GM23338 (cell line): ENCODE results near the gene SMIM12. TPM values are rescaled to one million over a fixed set of nuclear protein-coding genes. Genes with fewer than 3 reads are reported as not detected.

Experiments used
- ATAC-seq: fragments of 200-7000 bp; cut with Tn5 transposase; 3 replicates; pipeline ENCODE4 v1.9.1; 2020
- DNase-seq: peaks from one replicate; pipeline ENCODE4 v3.0.0-alpha.2; 2015; ENCODE audit warnings: low spot score
- H2AFZ ChIP-seq: fragments of 200-600 bp; sonication (generic); 2 replicates; pipeline ENCODE4 v1.8.0; 2016; ENCODE audit warnings: antibody characterized with exemption, mild to moderate bottlenecking, moderate library complexity
- H3F3A ChIP-seq: fragments of 200-600 bp; sonication (generic); replicated peaks from 2 replicates; pipeline ENCODE4 v1.8.0; 2017; ENCODE audit warnings: antibody characterized with exemption, mixed run types, low read depth
- H3K27ac ChIP-seq: fragments of 200-600 bp; sonication (generic); 2 replicates; pipeline ENCODE4 v1.6.1; 2016; ENCODE audit warnings: low read depth
- H3K27me3 ChIP-seq: fragments of 200-600 bp; sonication (generic); 2 replicates; pipeline ENCODE4 v1.8.0; 2016; ENCODE audit warnings: mild to moderate bottlenecking, mixed run types, moderate library complexity; ENCODE audit not compliant: insufficient read depth
- H3K36me3 ChIP-seq: fragments of 200-600 bp; sonication (generic); 2 replicates; pipeline ENCODE4 v1.8.0; 2016; ENCODE audit warnings: mild to moderate bottlenecking; ENCODE audit not compliant: insufficient read depth
- H3K4me1 ChIP-seq: fragments of 200-600 bp; sonication (generic); 2 replicates; pipeline ENCODE4 v1.8.0; 2016; ENCODE audit warnings: mild to moderate bottlenecking, moderate library complexity; ENCODE audit not compliant: insufficient read depth
- H3K4me2 ChIP-seq: fragments of 200-600 bp; sonication (generic); 2 replicates; pipeline ENCODE4 v1.7.1; 2017; ENCODE audit warnings: mixed run types
- H3K4me3 ChIP-seq: fragments of 200-600 bp; sonication (generic); 2 replicates; pipeline ENCODE4 v1.6.1; 2016; ENCODE audit warnings: mixed run types
- H3K79me2 ChIP-seq: fragments of 200-600 bp; sonication (generic); replicated peaks from 2 replicates; pipeline ENCODE4 v1.8.0; 2017; ENCODE audit warnings: mild to moderate bottlenecking; ENCODE audit not compliant: insufficient read depth
- H3K9me2 ChIP-seq: fragments of 200-600 bp; sonication (generic); 2 replicates; pipeline ENCODE4 v1.8.0; 2017; ENCODE audit not compliant: insufficient read depth
- H4K20me1 ChIP-seq: fragments of 200-600 bp; sonication (generic); replicated peaks from 2 replicates; pipeline ENCODE4 v1.8.0; 2017; ENCODE audit warnings: mild to moderate bottlenecking; ENCODE audit not compliant: insufficient read depth
- H3K27ac Mint-ChIP-seq: 2 replicates; pipeline ENCODE4 v1.8.0; 2020; ENCODE audit warnings: inconsistent platforms, mild to moderate bottlenecking, moderate library complexity, mixed read lengths
- H3K27me3 Mint-ChIP-seq: 3 replicates; pipeline ENCODE4 v1.8.0; 2022; ENCODE audit warnings: low read depth, mild to moderate bottlenecking, moderate library complexity, mixed read lengths, inconsistent platforms; ENCODE audit not compliant: insufficient read depth, poor library complexity
- H3K36me3 Mint-ChIP-seq: 3 replicates; pipeline ENCODE4 v1.8.0; 2021; ENCODE audit warnings: low read depth, mild to moderate bottlenecking, inconsistent platforms, moderate library complexity, mixed read lengths
- H3K4me1 Mint-ChIP-seq: 3 replicates; pipeline ENCODE4 v1.8.0; 2020; ENCODE audit warnings: mild to moderate bottlenecking, inconsistent platforms, mixed read lengths
- H3K4me3 Mint-ChIP-seq: 3 replicates; pipeline ENCODE4 v1.8.0; 2021; ENCODE audit warnings: moderate library complexity, mild to moderate bottlenecking, inconsistent platforms, mixed read lengths
- H3K9me3 Mint-ChIP-seq: 3 replicates; pipeline ENCODE4 v1.8.0; 2020; ENCODE audit warnings: moderate library complexity, mild to moderate bottlenecking, inconsistent platforms, mixed read lengths
- CREB1 ChIP-seq: fragments of 250-450 bp; sonication (Bioruptor Pico); IDR thresholded peaks from 2 replicates; pipeline ENCODE4 v1.5.0; 2020; ENCODE audit warnings: low read depth, mild to moderate bottlenecking, moderate library complexity
- ETS1 ChIP-seq: IDR thresholded peaks from 2 replicates; pipeline ENCODE4 v1.6.1; 2016; ENCODE audit warnings: antibody characterized with exemption
- EZH2phosphoT487 ChIP-seq: fragments of 200-600 bp; sonication (generic); IDR thresholded peaks from one replicate; pipeline ENCODE4 v1.8.1; 2018; ENCODE audit warnings: antibody characterized with exemption; ENCODE audit not compliant: unreplicated experiment
- JUNB ChIP-seq: IDR thresholded peaks from one replicate; pipeline ENCODE4 v1.6.1; 2016; ENCODE audit warnings: antibody characterized with exemption; ENCODE audit not compliant: unreplicated experiment
- POLR2AphosphoS5 ChIP-seq: IDR thresholded peaks from 2 replicates; pipeline ENCODE4 v1.6.1; 2016; ENCODE audit warnings: antibody characterized with exemption, low read depth
- STAT1 ChIP-seq: IDR thresholded peaks from one replicate; pipeline ENCODE4 v1.6.1; 2016; ENCODE audit warnings: antibody characterized with exemption; ENCODE audit not compliant: unreplicated experiment
- ZNF114 ChIP-seq: fragments of 250-450 bp; sonication (Bioruptor Pico); IDR thresholded peaks from 2 replicates; pipeline ENCODE4 v1.5.0; 2020; ENCODE audit warnings: mild to moderate bottlenecking, moderate library complexity
- ZNF331 ChIP-seq: fragments of 250-450 bp; sonication (Bioruptor Pico); IDR thresholded peaks from 2 replicates; pipeline ENCODE4 v1.5.0; 2020; ENCODE audit warnings: low read depth, mild to moderate bottlenecking, moderate library complexity
- ZNF462 ChIP-seq: fragments of 250-450 bp; sonication (Bioruptor Pico); IDR thresholded peaks from 2 replicates; pipeline ENCODE4 v1.5.0; 2020; ENCODE audit warnings: mild to moderate bottlenecking, moderate library complexity
- polyA plus RNA-seq: library from polyadenylated mRNA; unstranded; fragments of >200 nt; fragmentation: Nextera tagmentation; extraction: Ambion mirVana; gene quantifications from 2 replicates; pipeline ENCODE4 v1.2.1, GENCODE V29; 2016
- total RNA-seq: library from RNA; depleted of rRNA; stranded (reverse); fragments of >200 nt; shearing (Covaris generic); gene quantifications from 2 replicates; pipeline ENCODE4 v1.2.3, GENCODE V29; 2014

Gene SMIM12
- total and polyA plus RNA-seq, 2 experiments from 2014 or later: 22.7 to 25.3 TPM

DNA sequence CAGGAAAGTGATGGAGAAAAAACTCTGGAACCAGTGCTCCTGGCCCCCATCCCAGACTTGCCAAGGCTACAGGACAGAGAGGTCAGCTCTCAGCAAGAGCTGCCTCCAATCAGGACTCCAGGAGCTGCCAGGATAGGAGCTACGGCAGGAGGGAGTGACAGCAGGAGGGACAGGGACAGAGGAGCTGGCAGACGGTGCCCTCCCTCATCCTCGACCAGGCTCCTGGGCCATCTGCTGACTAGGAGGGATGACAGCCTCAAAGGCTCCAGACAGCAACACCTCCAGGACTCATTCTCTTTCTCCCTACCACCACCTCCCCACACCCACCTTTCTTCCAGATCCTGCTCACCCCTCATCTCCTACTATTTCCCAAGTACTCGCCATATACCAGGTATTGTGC is 47.2 kb upstream of the SMIM12 start (continued):
- TF ChIP-seq ZNF462 (no peak), STAT1 (no peak), CREB1 (CRISPR knock-in tag) (no peak), ZNF331 (CRISPR knock-in tag) (no peak), ZNF114 (CRISPR knock-in tag) (no peak)

- DNase-seq: no peak
- H3K79me2 ChIP-seq: no peaks in the 10 kb centered on the region
- Mint-ChIP-seq H3K27me3 (no peaks in the 10 kb centered on the region), H3K4me1 (peaks cover 2% of the 10 kb centered on the region; the same call in 1 of the 3 replicates), H3K9me3 (no peaks in the 10 kb centered on the region), H3K4me3 (no peak overlapping the region), H3K27ac (no peak overlapping the region), H3K36me3 (no peaks in the 10 kb centered on the region)
- H3K36me3 ChIP-seq: no peaks in the 10 kb centered on the region
- H3F3A ChIP-seq: no peaks in the 10 kb centered on the region
- no peaks in the 10 kb centered on the region; the same call in 1 of the 2 replicates for H4K20me1 ChIP-seq
- H3K27me3 ChIP-seq: no peaks in the 10 kb centered on the region
- H3K27ac ChIP-seq: no peak overlapping the region
- H3K4me1 ChIP-seq: no peaks in the 10 kb centered on the region
- ATAC-seq: peak; percentile 32; the same call in 2 of the 3 replicates
- H3K9me2 ChIP-seq: no peaks in the 10 kb centered on the region
- no peak overlapping the region for H2AFZ ChIP-seq
- no peak overlapping the region for H3K4me3 ChIP-seq
- no peak overlapping the region for H3K4me2 ChIP-seq
- TF ChIP-seq ZNF462 (no peak), ETS1 (no peak), EZH2phosphoT487 (no peak), ZNF331 (CRISPR knock-in tag) (no peak), ZNF114 (CRISPR knock-in tag) (no peak), POLR2AphosphoS5 (no peak), JUNB (no peak)
Observed at GRCh38 chr1:34906222-34906621, 46.7 kb upstream of the SMIM12 start.
